Measurements from ENCODE around the gene IER3. TPM values are rescaled to one million over a fixed set of nuclear protein-coding genes. Genes with fewer than 3 reads are reported as not detected.

Gene IER3
- 10 to 100 TPM; 20.1 to 65.3 (median 21.9) TPM for total RNA-seq
- polyA plus RNA-seq = 100 to 1,000 TPM; 133 to 193 (median 153) TPM

- no peaks in the 10 kb centered on the region for H3K27me3 ChIP-seq
- H3K4me3 ChIP-seq = peak within 1 kb of the TSS; percentile 71 to 90 (median 82)
- peak; percentile 94 for DNase-seq
- TF ChIP-seq POLR2AphosphoS5 (IDR thresholded peaks at IDR 0.05) (peak; percentile 87 to 98 (median 96)), CTCF (IDR thresholded peaks at IDR 0.05) (peak in 3 of 4 experiments; percentile 46 to 67 (median 57)), POLR2A (IDR thresholded peaks at IDR 0.05) (peak; percentile 87 to 95), EP300 (IDR thresholded peaks at IDR 0.05) (peak in 1 of 4 donors; percentile 22)
- peak within 1 kb of the TSS; percentile 90 to 98 (median 96) for H3K27ac ChIP-seq
- no peaks in the 10 kb centered on the region for H3K9me3 ChIP-seq
- peaks cover 3 to 52% (median 40%) of the 10 kb centered on the region in 4 donors for H3K4me1 ChIP-seq
- peaks cover 0 to 21% (median 13%) of the 10 kb centered on the region in 4 donors for H3K36me3 ChIP-seq
- intact Hi-C loops (cut with DNase I) = loop anchor here (5.0 to 10.0 kb wide), 3 partner anchors 83 to 341 kb away; partner anchors contain the start of genes MRPS18B and PPP1R10
- 1% methylated on average over 54 of the region's 54 CpGs for WGBS, 2 donors
Observed at GRCh38 chr6:30744054-30744805, at the start of gene IER3. TSS of gene IER3 (minus strand) at chr6:30744547. CDS start at chr6:30744518, 29 bp downstream.

- Histone ChIP-seq H3K9me3 (no peaks in the 10 kb centered on the region), H3K36me3 (no peaks in the 10 kb centered on the region), H3K27me3 (no peaks in the 10 kb centered on the region), H3K4me1 (peaks cover 0 to 12% (median 8%) of the 10 kb centered on the region in 4 donors), H3K27ac (peak overlapping the region; percentile 62 to 70 (median 66)), H3K4me3 (no peak overlapping the region)
- no peak for DNase-seq
- intact Hi-C loops (cut with DNase I) = no loop called here
- TF ChIP-seq POLR2AphosphoS5 (IDR thresholded peaks at IDR 0.05) = peak in 1 of 4 donors; percentile 25
- TF ChIP-seq CTCF (IDR thresholded peaks at IDR 0.05) = no peak
- 31 to 65% methylated on average over 6 of the region's 6 CpGs for whole genome bisulfite sequencing, 2 donors
Observed at GRCh38 chr6:30793521-30794194, 49.3 kb upstream of the IER3 start.

- peaks cover 0 to 21% (median 17%) of the 10 kb centered on the region in 4 donors for H3K4me1 ChIP-seq
- 82 to 84% methylated on average over 2 of the region's 2 CpGs for WGBS, 2 donors
- no peaks in the 10 kb centered on the region for H3K36me3 ChIP-seq
- H3K27ac ChIP-seq = no peak overlapping the region
- H3K27me3 ChIP-seq = no peaks in the 10 kb centered on the region
- DNase-seq = no peak
- no peaks in the 10 kb centered on the region for H3K9me3 ChIP-seq
- TF ChIP-seq POLR2AphosphoS5 (IDR thresholded peaks at IDR 0.05) = no peak
- no peak for TF ChIP-seq CTCF (IDR thresholded peaks at IDR 0.05)
- H3K4me3 ChIP-seq = no peak overlapping the region
- intact Hi-C loops (cut with DNase I) = no loop called here
Observed at GRCh38 chr6:30792786-30793185, 48.4 kb upstream of the IER3 start.

GRCh38 chr6:30790724-30791383 lies 46.5 kb upstream of the IER3 start:
- TF ChIP-seq POLR2A (IDR thresholded peaks at IDR 0.05) (no peak), EP300 (IDR thresholded peaks at IDR 0.05) (no peak), POLR2AphosphoS5 (IDR thresholded peaks at IDR 0.05) (no peak), CTCF (IDR thresholded peaks at IDR 0.05) (no peak)
- H3K27ac ChIP-seq = no peak overlapping the region
- whole genome bisulfite sequencing, 2 donors = 72 to 94% methylated on average over 4 of the region's 4 CpGs
- intact Hi-C loops (cut with DNase I) = no loop called here
- peaks cover 0 to 26% (median 22%) of the 10 kb centered on the region in 4 donors for H3K4me1 ChIP-seq
- H3K9me3 ChIP-seq = no peaks in the 10 kb centered on the region
- no peaks in the 10 kb centered on the region for H3K27me3 ChIP-seq
- no peak for DNase-seq
- H3K36me3 ChIP-seq = no peaks in the 10 kb centered on the region
- H3K4me3 ChIP-seq = no peak overlapping the region

All from sigmoid colon (tissue), 7 donors.